Measurements from ENCODE around the gene CEP97.
A peak's percentile ranks its signal among the peaks of the same experiment; 100 is the strongest.

CEP97 gene

GRCh38 chr3:101809178-101810021 lies 85.0 kb downstream of the CEP97 start:
- H3K27ac ChIP-seq: peak overlapping the region; percentile 8; the same call in 1 of the 2 replicates
- TF ChIP-seq, protein P1, sequence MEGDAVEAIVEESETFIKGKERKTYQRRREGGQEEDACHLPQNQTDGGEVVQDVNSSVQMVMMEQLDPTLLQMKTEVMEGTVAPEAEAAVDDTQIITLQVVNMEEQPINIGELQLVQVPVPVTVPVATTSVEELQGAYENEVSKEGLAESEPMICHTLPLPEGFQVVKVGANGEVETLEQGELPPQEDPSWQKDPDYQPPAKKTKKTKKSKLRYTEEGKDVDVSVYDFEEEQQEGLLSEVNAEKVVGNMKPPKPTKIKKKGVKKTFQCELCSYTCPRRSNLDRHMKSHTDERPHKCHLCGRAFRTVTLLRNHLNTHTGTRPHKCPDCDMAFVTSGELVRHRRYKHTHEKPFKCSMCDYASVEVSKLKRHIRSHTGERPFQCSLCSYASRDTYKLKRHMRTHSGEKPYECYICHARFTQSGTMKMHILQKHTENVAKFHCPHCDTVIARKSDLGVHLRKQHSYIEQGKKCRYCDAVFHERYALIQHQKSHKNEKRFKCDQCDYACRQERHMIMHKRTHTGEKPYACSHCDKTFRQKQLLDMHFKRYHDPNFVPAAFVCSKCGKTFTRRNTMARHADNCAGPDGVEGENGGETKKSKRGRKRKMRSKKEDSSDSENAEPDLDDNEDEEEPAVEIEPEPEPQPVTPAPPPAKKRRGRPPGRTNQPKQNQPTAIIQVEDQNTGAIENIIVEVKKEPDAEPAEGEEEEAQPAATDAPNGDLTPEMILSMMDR (conservative IDR thresholded peaks at IDR 0.05): peak; percentile 66

DNA sequence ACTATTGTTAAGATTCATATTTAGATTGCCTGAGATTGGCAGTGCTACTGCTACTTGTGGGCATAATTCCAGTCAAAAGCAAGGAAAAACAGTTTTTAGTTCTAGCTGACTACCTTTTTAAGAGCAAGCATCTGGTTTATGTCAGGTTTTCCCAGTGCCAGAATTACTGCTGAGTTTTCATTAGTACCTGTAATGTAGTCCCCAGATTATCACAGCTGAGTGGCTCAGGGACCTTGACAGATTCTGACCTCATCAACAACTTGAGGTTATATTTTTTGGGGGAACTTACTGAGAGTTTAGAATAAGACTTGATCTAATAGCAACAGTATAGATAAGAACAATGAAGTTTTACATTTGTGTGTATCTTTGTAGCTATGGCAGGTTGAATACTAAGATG lies 85.6 kb downstream of the CEP97 start:
- H3K27ac ChIP-seq: peak overlapping the region; percentile 8; the same call in 1 of the 2 replicates
- TF ChIP-seq, protein P1 (conservative IDR thresholded peaks at IDR 0.05): no peak

DNA sequence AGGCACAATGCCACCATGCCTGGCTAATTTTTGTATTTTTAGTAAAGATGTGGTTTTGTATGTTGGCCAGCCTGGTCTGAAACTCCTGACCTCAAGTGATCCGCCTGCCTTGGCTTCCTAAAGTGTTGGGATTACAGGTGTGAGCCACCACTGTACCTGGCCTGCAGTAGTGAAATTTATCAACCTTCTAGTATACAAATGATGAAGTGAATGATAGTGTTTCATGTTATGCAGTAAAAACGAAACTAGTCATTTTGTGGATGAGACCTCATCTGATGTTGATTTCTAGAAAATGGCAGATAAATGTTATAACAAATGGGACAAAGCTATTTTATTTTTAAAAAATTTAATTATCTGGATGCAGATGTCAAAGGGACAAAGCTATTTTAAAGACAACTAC lies 87.5 kb downstream of the CEP97 start:
- no peak overlapping the region for H3K27ac ChIP-seq
- TF ChIP-seq, protein P1 (conservative IDR thresholded peaks at IDR 0.05): no peak

- TF ChIP-seq, protein P1 (conservative IDR thresholded peaks at IDR 0.05): no peak
- H3K27ac ChIP-seq: no peak overlapping the region
These were observed 88.5 kb downstream of the CEP97 start for GRCh38 chr3:101812895-101813294.

DNA sequence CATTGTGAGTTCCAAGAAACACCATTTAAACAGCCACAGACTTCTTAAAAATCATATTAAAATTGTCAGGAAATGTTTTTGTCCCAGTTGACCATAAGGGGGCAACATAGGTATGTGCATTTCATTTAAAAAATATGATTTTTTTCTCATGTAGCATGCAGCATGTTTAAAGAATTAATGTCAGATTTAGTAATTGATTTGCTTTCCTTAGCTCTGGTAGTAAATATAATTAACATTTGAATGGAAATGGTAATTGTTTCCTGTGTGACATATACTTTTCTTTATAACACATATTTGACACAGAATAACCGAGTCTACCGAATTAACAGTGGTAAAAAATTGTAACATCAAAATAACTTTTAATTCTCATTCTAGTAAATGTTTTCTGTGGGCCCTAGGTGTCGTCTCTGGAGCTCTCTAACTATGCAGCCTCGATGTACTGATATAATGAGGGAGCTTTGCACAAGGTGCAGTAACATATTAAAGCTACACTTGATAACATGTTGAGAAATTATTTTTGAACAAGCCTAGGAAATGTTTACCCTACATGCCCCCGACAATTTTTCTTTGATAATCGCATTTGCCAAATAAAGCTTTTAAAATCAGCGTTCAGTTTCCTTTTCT lies 89.5 kb downstream of the CEP97 start:
- TF ChIP-seq, protein P1 (conservative IDR thresholded peaks at IDR 0.05): peak; percentile 73
- no peak overlapping the region for H3K27ac ChIP-seq

GRCh38 chr3:101814835-101815234 lies 90.4 kb downstream of the CEP97 start:
- no peak overlapping the region for H3K27ac ChIP-seq
- TF ChIP-seq, protein P1 (conservative IDR thresholded peaks at IDR 0.05): no peak
